Activated CD4-positive, alpha-beta T cell treated with anti-CD3 and anti-CD28 coated beads for 4 hours (primary cell): ENCODE measurements around the gene APOA1.

Experiments used
- DNase-seq, 2 donors: peaks; one replicate each; pipeline ENCODE4 v3.0.0-alpha.2; 2020

Gene APOA1

DNA sequence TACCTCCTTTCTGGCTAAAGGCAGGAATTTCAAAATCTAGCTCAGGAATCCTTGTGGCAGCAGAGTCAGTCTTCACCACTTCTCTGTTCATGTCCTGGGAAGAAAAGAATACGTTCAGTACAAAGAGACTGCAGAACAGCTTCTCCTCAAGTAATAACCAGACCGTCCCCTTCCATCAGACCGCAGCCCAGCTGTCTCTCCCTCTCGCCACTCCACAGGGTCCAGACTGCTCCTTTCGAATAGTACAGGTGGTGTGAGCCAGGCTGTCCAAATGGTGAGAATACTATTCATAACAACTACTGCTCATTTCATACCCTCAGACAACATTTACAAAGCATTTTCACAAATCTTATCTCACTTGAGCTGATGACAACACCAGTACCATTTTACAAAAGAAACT, 50.5 kb downstream of the APOA1 start:
- no peak for DNase-seq

DNA sequence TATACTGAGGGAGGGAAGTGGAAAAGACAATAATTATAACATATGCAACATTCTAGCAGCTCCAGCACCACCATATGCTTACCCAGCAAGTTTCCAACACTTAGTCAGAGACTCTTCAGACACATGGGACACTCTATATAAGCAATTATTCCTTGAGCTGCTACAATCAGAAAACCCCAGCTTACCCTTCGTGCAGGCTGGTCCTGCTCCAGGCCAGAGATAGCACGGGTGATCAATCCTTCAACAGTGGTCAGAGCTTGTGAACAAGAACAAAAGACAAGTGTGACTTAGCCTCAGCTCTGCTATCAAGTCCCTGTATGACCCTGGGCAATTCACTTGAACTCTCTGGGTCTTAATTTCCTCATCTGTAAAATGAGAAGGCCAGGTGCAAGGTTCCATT, 51.1 kb downstream of the APOA1 start:
- DNase-seq = no peak
